Lower leg skin (tissue), 3 donors: ENCODE data around the gene TBL3.

ENCODE experiments used
- CTCF ChIP-seq, 3 donors: fragments of 450-650 bp; IDR thresholded peaks; one replicate each; pipeline ENCODE4 v1.5.1; 2016; ENCODE audit warnings: antibody characterized with exemption in 3 of 3, mild to moderate bottlenecking in 3 of 3, moderate library complexity in 2 of 3
- POLR2A ChIP-seq, 2 donors: fragments of 450-650 bp; IDR thresholded peaks; one replicate each; pipeline ENCODE4 v1.6.1; 2016 to 2017; ENCODE audit warnings: antibody characterized with exemption in 2 of 2, mild to moderate bottlenecking in 1 of 2, moderate library complexity in 1 of 2

- no peak for TF ChIP-seq CTCF (IDR thresholded peaks at IDR 0.05)
- TF ChIP-seq POLR2A (IDR thresholded peaks at IDR 0.05), result no peak
These were observed 8.9 kb downstream of the TBL3 start for GRCh38 chr16:1980770-1981087.
